Measurements from ENCODE around the gene TMEM106C. TPM values are rescaled to one million over a fixed set of nuclear protein-coding genes. Genes with fewer than 3 reads are reported as not detected.

TMEM106C gene, protein sequence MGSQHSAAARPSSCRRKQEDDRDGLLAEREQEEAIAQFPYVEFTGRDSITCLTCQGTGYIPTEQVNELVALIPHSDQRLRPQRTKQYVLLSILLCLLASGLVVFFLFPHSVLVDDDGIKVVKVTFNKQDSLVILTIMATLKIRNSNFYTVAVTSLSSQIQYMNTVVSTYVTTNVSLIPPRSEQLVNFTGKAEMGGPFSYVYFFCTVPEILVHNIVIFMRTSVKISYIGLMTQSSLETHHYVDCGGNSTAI
- total RNA-seq = 100 to 1,000 TPM in 2 of 3 donors, 10 to 100 TPM in 1; 93.9 to 208 (median 183) TPM
- long read RNA-seq, donor 1, transcript TMEM106C-220 (8 exons, 810 nt) = major isoform, 51 of 109 reads
- long read RNA-seq, donor 1, transcript TMEM106C-201 (8 exons, 1,394 nt) = minor isoform, 36 of 109 reads
- long read RNA-seq, donor 1, partial matches to known transcripts = 4 of 109 reads
- long read RNA-seq, donor 1, other reads (novel, unspliced or antisense) = 12 of 109 reads
- long read RNA-seq, donor 2, transcript TMEM106C-201 (8 exons, 1,394 nt) = minor isoform, 57 of 202 reads
- long read RNA-seq, donor 2, transcript TMEM106C-202 (8 exons, 1,515 nt) = minor isoform, 12 of 202 reads
- long read RNA-seq, donor 2, transcript TMEM106C-220 (8 exons, 810 nt) = major isoform, 84 of 202 reads
- long read RNA-seq, donor 2, partial matches to known transcripts = 31 of 202 reads
- long read RNA-seq, donor 2, other reads (novel, unspliced or antisense) = 10 of 202 reads

DNA sequence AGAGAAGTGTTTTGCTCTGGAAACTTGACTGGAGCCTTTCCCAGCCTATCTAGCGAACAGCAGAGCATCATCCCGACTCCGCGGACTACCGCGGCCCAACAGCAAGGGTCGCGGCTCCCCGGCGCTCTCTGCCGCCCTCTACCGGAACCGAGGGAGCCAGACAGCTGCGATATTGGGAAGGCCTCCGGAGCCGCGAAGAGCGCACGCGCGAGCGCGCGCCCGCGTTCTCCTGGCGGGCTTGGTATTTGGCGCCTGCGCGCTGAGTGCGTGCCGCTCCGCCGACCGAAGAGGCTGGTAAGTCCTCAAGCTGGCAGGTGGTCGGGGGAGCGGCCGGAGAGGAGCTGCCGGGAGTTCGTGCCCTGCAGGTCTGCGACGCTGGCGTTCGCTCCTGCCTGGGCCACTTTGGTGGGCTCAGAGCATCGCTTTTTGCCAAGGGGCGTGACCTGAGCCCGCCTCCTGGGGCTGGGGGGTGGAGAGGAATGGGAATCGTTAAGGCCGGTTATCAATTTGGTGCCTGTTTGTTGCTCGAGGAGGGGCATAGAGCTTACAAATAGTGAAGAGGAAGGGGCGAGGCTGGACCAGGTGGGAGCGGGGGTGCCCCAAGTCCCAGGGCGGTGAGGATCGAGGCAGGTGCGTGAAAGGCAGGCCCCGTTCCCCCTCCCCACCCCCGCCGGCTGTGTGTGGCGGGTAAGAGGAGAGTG, at the start of gene TMEM106C:
Gene TMEM106C (plus strand): TSS at position 257 of the 701 bp plus-strand sequence. CDS start 641 bp downstream, outside the sequence.
- no peaks in the 10 kb centered on the region for H3K9me3 ChIP-seq
- peaks cover 23% of the 10 kb centered on the region for H3K4me1 ChIP-seq (ENCODE audit: low read depth)
- intact Hi-C loops (cut with DNase I, micrococcal nuclease) = no loop called here
- DNase-seq (peak; percentile 93 to 95 (median 95)), ATAC-seq (peak; percentile 95)
- TF ChIP-seq, protein P1, sequence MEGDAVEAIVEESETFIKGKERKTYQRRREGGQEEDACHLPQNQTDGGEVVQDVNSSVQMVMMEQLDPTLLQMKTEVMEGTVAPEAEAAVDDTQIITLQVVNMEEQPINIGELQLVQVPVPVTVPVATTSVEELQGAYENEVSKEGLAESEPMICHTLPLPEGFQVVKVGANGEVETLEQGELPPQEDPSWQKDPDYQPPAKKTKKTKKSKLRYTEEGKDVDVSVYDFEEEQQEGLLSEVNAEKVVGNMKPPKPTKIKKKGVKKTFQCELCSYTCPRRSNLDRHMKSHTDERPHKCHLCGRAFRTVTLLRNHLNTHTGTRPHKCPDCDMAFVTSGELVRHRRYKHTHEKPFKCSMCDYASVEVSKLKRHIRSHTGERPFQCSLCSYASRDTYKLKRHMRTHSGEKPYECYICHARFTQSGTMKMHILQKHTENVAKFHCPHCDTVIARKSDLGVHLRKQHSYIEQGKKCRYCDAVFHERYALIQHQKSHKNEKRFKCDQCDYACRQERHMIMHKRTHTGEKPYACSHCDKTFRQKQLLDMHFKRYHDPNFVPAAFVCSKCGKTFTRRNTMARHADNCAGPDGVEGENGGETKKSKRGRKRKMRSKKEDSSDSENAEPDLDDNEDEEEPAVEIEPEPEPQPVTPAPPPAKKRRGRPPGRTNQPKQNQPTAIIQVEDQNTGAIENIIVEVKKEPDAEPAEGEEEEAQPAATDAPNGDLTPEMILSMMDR (IDR thresholded peaks at IDR 0.05) = peak; percentile 95
- H3K36me3 ChIP-seq (ENCODE audit: low read depth) = no peaks in the 10 kb centered on the region
- H3K4me3 ChIP-seq = peak within 1 kb of the TSS; percentile 33

DNA sequence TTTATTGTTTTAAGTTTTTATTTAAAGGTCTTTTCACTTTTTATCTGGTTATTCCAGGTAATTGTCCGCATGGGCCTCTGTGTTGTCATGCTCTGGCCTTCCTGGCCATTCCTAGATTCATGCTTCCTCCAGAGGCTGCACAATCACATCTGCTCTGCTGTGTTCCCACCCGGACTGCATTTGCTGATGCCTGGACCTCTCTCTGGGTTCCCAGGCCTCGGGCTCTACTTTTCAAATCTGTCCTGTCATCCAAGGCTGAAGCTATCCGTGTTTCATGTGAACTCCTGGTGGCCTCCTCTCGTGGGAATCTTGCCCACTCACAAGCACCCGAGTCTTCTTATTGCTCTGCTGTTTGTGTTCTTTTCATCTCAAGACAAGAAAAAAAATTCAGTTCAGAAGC, 42.5 kb upstream of the TMEM106C start:
- ATAC-seq (no peak), DNase-seq (no peak)
- Histone ChIP-seq H3K36me3 (ENCODE audit: low read depth) (no peaks in the 10 kb centered on the region), H3K4me1 (ENCODE audit: low read depth) (no peaks in the 10 kb centered on the region), H3K4me3 (no peak overlapping the region), H3K9me3 (no peaks in the 10 kb centered on the region)
- TF ChIP-seq, protein P1 (IDR thresholded peaks at IDR 0.05) = no peak
- intact Hi-C loops (cut with DNase I, micrococcal nuclease) = no loop called here

DNA sequence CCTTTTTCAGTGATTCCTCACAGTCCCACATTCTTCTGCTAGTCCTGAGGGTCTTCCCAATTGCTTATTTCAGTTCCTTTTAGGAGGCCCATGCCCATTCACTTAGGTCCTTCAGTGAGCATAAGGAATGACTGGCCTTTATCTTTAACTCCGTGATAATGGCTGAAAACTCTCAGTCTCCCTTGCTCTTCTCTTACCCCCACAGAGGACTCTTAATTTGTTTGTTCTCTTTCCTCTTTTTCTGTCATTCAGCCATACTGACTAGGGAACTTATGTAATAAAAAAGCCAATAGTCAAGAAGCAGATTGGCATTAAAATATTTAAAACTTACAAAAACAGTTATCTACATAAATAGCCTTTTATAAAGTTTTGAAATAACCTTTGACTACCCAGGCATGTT, 41.5 kb upstream of the TMEM106C start:
- Histone ChIP-seq H3K4me3 (no peak overlapping the region), H3K36me3 (ENCODE audit: low read depth) (no peaks in the 10 kb centered on the region), H3K9me3 (no peaks in the 10 kb centered on the region), H3K4me1 (ENCODE audit: low read depth) (no peaks in the 10 kb centered on the region)
- TF ChIP-seq, protein P1 (IDR thresholded peaks at IDR 0.05) = no peak
- ATAC-seq = no peak
- intact Hi-C loops (cut with DNase I, micrococcal nuclease) = no loop called here
- DNase-seq = no peak

DNA sequence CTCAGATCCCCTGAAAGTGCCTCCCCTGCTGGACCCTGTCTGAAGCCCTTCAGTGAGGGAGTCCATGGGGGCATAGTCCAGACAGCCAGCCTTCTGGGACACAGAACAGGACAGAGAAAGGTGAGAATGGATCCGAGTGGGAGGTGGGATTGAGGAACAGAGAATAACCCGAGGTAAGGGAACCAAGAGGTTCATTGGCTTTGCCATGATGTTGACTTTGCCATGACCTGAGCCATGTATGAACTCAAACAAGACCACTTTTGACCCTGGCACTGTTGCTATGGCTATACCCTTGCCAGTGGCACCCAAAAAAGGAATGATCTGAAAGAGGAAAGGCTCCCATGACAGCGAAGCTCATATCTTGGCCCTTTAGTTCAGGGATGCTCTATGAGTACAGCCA, 36.0 kb upstream of the TMEM106C start:
- TF ChIP-seq, protein P1 (IDR thresholded peaks at IDR 0.05) = no peak
- no peak for ATAC-seq
- intact Hi-C loops (cut with DNase I, micrococcal nuclease) = no loop called here

DNA sequence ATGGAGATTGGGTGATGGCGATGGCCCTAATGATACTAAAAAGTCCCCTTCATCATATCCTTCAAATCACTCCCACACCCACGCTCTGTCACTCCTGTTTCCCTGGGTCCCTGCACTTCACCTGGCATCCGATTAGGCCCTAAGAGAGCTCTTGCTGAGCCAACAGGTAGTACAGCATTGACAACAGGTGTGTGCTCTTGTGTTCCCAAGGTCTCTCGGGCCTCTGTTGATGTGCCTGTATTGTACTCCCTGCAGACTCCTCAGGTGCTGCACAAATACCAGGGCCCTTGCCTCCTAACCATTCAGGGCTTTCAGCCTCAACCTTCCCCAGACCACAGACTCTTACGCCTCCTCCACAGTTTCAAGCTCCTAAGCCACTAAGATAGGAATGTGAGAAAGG, 32.8 kb upstream of the TMEM106C start:
- TF ChIP-seq, protein P1 (IDR thresholded peaks at IDR 0.05) = no peak
- Histone ChIP-seq H3K36me3 (ENCODE audit: low read depth) (no peaks in the 10 kb centered on the region), H3K9me3 (no peaks in the 10 kb centered on the region), H3K4me3 (no peak overlapping the region), H3K4me1 (ENCODE audit: low read depth) (no peaks in the 10 kb centered on the region)
- ATAC-seq (no peak), DNase-seq (no peak)
- intact Hi-C loops (cut with DNase I, micrococcal nuclease) = no loop called here

More for the DNA sequence above, 36.0 kb upstream of the TMEM106C start:
- Histone ChIP-seq H3K4me3 (no peak overlapping the region), H3K36me3 (ENCODE audit: low read depth) (no peaks in the 10 kb centered on the region), H3K9me3 (no peaks in the 10 kb centered on the region), H3K4me1 (ENCODE audit: low read depth) (no peaks in the 10 kb centered on the region)
- no peak for DNase-seq
